Measurements from ENCODE around the gene HSP90B1. TPM values are rescaled to one million over a fixed set of nuclear protein-coding genes. Genes with fewer than 3 reads are reported as not detected.
A peak's percentile ranks its signal among the peaks of the same experiment; 100 is the strongest.

The HSP90B1 gene
- total RNA-seq, 2 donors from 2014 or later, result 403 to 522 TPM

DNA sequence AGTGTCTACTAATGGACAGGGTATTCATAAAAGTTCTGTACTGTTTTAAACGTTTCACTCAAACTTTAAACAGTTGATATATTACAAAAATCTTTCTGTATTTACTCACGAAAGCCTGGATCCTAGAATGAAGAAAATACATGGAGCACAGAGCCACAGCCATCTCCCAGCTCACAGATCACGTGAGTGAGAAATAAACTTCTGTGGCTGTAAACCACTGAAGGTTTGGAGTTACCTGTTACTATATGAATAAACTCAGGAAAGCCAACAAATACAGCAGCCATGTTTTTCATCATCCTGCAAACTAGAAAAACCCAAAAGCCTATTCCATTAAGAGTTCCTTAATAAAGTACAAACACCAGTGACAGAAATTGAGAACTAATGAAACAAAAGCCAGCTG is 34.6 kb downstream of the HSP90B1 start:
- H3K27ac ChIP-seq, result peak overlapping the region; percentile 82 to 94
- H3K4me1 ChIP-seq (ENCODE audit: control insufficient read depth in 1 of 2, low read depth in 2 of 2), result peaks cover 23 to 47% of the 10 kb centered on the region in 2 donors
- no peaks in the 10 kb centered on the region for H3K9me3 ChIP-seq
- peak overlapping the region; percentile 77 for H3K4me3 ChIP-seq
- DNase-seq (ENCODE audit: low spot score) (no peak), ATAC-seq (ENCODE audit: insufficient number of reproducible peaks, low FRiP score, low read depth) (no peak)
- TF ChIP-seq, protein P1, sequence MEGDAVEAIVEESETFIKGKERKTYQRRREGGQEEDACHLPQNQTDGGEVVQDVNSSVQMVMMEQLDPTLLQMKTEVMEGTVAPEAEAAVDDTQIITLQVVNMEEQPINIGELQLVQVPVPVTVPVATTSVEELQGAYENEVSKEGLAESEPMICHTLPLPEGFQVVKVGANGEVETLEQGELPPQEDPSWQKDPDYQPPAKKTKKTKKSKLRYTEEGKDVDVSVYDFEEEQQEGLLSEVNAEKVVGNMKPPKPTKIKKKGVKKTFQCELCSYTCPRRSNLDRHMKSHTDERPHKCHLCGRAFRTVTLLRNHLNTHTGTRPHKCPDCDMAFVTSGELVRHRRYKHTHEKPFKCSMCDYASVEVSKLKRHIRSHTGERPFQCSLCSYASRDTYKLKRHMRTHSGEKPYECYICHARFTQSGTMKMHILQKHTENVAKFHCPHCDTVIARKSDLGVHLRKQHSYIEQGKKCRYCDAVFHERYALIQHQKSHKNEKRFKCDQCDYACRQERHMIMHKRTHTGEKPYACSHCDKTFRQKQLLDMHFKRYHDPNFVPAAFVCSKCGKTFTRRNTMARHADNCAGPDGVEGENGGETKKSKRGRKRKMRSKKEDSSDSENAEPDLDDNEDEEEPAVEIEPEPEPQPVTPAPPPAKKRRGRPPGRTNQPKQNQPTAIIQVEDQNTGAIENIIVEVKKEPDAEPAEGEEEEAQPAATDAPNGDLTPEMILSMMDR (IDR thresholded peaks at IDR 0.05), result no peak
- H3K36me3 ChIP-seq, result no peaks in the 10 kb centered on the region
- H3K27me3 ChIP-seq (replicated peaks; ENCODE audit: insufficient read depth), result no peaks in the 10 kb centered on the region

DNA sequence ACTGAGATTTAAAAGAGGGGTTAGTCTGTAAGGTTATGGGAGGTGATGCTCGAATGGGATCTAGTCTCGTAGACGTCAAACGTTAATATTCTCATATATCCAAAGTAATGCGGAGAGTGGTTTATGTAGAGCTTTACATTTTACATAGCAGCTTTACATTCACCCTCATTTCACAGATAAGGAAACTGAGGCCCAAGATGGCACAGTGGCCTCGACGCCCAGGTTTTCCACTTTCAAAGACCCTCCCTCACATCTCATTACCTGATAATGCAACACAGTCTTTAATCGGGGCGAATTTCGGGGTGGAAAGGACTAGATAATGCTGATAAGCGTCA is 35.0 kb downstream of the HSP90B1 start:
- peak overlapping the region; percentile 77 for H3K4me3 ChIP-seq
- peak overlapping the region; percentile 82 to 94 for H3K27ac ChIP-seq
- H3K9me3 ChIP-seq, result no peaks in the 10 kb centered on the region
- no peaks in the 10 kb centered on the region for H3K27me3 ChIP-seq (replicated peaks; ENCODE audit: insufficient read depth)
- peaks cover 23 to 47% of the 10 kb centered on the region in 2 donors for H3K4me1 ChIP-seq (ENCODE audit: control insufficient read depth in 1 of 2, low read depth in 2 of 2)
- TF ChIP-seq, protein P1 (IDR thresholded peaks at IDR 0.05), result no peak
- ATAC-seq (ENCODE audit: insufficient number of reproducible peaks, low FRiP score, low read depth), result no peak
- no peak for DNase-seq (ENCODE audit: low spot score)
- no peaks in the 10 kb centered on the region for H3K36me3 ChIP-seq

DNA sequence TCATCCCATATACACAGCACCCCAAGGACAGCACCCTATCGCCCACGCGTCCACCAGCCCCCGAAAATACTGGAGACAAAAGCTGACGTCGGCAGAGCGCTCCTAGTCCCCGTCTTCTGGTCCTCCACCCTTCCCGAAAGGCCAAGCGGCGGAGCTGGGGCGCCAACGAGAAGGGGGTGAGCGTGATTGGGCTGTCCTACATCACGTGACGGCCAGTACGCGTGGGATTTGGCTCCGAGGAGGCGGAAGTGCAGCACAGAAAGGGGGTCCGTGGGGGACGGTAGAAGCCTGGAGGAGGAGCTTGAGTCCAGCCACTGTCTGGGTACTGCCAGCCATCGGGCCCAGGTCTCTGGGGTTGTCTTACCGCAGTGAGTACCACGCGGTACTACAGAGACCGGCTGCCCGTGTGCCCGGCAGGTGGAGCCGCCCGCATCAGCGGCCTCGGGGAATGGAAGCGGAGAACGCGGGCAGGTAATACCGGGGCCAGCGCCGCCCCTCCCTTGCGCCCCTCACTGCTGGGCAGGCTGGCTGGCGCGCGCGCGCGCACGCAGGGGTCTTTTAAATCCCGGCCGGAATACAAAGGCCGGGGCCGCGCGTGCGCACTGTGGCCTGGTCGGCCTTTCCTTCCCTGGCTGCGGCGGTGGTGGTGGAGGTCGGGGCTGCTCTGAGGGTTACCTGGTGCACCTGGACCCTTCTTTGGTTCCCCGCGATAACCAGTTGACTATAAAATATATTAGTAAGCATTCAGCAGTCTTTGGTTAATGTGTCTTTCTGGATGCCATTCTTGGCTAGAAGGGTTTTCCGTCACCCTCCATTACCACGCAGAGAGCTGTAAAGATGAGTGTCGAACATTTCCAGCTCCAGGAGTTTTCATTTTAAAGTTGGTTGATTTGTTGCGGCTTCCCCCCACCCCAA is 35.6 kb downstream of the HSP90B1 start, which contains the start of gene TDG:
Gene TDG, plus strand, starts transcription at position 283 of the 915 bp plus-strand sequence. Its CDS starts 166 bp downstream, at position 449.
- peak within 1 kb of the TSS; percentile 77 for H3K4me3 ChIP-seq
- peak within 1 kb of the TSS; percentile 82 to 94 for H3K27ac ChIP-seq
- TF ChIP-seq, protein P1 (IDR thresholded peaks at IDR 0.05), result no peak
- H3K36me3 ChIP-seq, result no peaks in the 10 kb centered on the region
- no peaks in the 10 kb centered on the region for H3K9me3 ChIP-seq
- peaks cover 27 to 47% of the 10 kb centered on the region in 2 donors for H3K4me1 ChIP-seq (ENCODE audit: control insufficient read depth in 1 of 2, low read depth in 2 of 2)
- ATAC-seq (ENCODE audit: insufficient number of reproducible peaks, low FRiP score, low read depth), result peak; percentile 98
- no peaks in the 10 kb centered on the region for H3K27me3 ChIP-seq (replicated peaks; ENCODE audit: insufficient read depth)
- DNase-seq (ENCODE audit: low spot score), result peak; percentile 94

DNA sequence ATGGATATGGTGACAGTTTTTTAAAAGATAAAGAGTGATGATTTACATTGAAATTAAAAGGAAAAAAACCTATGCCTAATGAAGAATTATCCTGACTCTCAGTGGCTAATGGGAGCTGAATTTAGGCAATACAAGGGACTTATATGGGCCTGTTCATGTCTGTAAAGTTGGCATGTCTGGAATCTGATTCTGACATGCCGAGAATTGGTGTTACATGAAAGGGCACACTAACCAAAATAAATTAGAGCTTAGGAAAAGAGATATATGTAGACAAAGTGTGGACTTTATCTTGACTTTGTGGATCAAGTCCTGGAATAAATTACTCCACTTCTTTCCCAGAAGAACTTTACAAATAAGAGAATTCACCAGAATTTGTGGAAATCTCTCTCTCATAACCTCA is 36.5 kb downstream of the HSP90B1 start:
- TF ChIP-seq, protein P1 (IDR thresholded peaks at IDR 0.05), result no peak
- H3K4me3 ChIP-seq, result peak overlapping the region; percentile 77
- H3K9me3 ChIP-seq, result no peaks in the 10 kb centered on the region
- ATAC-seq (ENCODE audit: insufficient number of reproducible peaks, low FRiP score, low read depth), result no peak
- DNase-seq (ENCODE audit: low spot score), result no peak
- H3K36me3 ChIP-seq, result no peaks in the 10 kb centered on the region
- H3K27me3 ChIP-seq (replicated peaks; ENCODE audit: insufficient read depth), result no peaks in the 10 kb centered on the region
- peaks cover 34 to 47% of the 10 kb centered on the region in 2 donors for H3K4me1 ChIP-seq (ENCODE audit: control insufficient read depth in 1 of 2, low read depth in 2 of 2)
- peak overlapping the region; percentile 82 to 94 for H3K27ac ChIP-seq

DNA sequence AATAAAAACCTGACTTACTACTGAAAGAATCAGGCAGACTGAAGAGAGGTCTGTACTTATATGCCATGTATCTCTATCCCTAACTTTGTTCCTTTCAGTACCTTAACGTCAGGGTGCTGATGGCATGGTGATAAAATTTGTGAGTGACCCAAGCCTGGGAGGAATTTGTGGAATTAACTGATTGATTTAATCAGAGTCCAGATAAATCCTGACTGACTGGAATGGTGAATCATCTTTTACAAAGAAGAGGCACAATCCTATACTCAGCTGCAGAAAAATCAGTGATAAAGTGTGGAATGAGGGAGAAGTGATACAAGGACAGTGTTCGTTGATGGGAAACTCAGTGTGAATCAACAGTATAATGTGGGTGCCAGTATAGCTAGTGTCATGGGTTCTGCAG is 39.2 kb downstream of the HSP90B1 start:
- H3K27ac ChIP-seq, result no peak overlapping the region
- TF ChIP-seq, protein P1 (IDR thresholded peaks at IDR 0.05), result no peak
- H3K9me3 ChIP-seq, result no peaks in the 10 kb centered on the region
- ATAC-seq (ENCODE audit: insufficient number of reproducible peaks, low FRiP score, low read depth) (no peak), DNase-seq (ENCODE audit: low spot score) (no peak)
- no peaks in the 10 kb centered on the region for H3K27me3 ChIP-seq (replicated peaks; ENCODE audit: insufficient read depth)
- no peaks in the 10 kb centered on the region for H3K36me3 ChIP-seq
- peaks cover 29 to 38% of the 10 kb centered on the region in 2 donors for H3K4me1 ChIP-seq (ENCODE audit: control insufficient read depth in 1 of 2, low read depth in 2 of 2)
- H3K4me3 ChIP-seq, result no peak overlapping the region
